Body of pancreas (tissue), 4 donors: Measurements from ENCODE around the gene TMEM82. TPM values are rescaled to one million over a fixed set of nuclear protein-coding genes. Genes with fewer than 3 reads are reported as not detected.

Experiments
- ATAC-seq: fragments of 150-250 bp; one replicate; pipeline ENCODE4 v1.9.1; 2016
- DNase-seq, 4 donors: peaks; one replicate each; pipeline ENCODE4 v3.0.0-alpha.2; 2019
- H3K27ac ChIP-seq, 4 donors: fragments of 200-600 bp; sonication (generic); 1 replicate in 3 of 4; 2 replicates in 1 of 4; pipeline versions ENCODE4 v1.5.1 to v1.6.1; 2016 to 2019; ENCODE audit warnings: mild to moderate bottlenecking in 1 of 4, mixed read lengths in 1 of 4, moderate library complexity in 1 of 4
- H3K27me3 ChIP-seq, 2 donors: fragments of 200-600 bp; sonication (generic); one replicate each; pipeline ENCODE4 v1.6.0; 2016; ENCODE audit warnings: mild to moderate bottlenecking in 1 of 2
- H3K36me3 ChIP-seq, 2 donors: fragments of 200-600 bp; sonication (generic); replicated peaks in 1 of 2; 2 replicates each; pipeline ENCODE4 v1.5.1; 2016; ENCODE audit warnings: low read depth in 2 of 2; ENCODE audit not compliant: insufficient read depth in 1 of 2
- H3K4me1 ChIP-seq: fragments of 200-600 bp; sonication (generic); one replicate; pipeline ENCODE4 v1.6.0; 2016
- H3K4me3 ChIP-seq, 2 donors: fragments of 200-600 bp; sonication (generic); 1 replicate in 1 of 2; 2 replicates in 1 of 2; pipeline ENCODE4 v1.5.1; 2016 to 2019
- H3K9me3 ChIP-seq, 3 donors: fragments of 200-600 bp; sonication (generic); 1 replicate in 2 of 3; 2 replicates in 1 of 3; pipeline ENCODE4 v1.5.1; 2016
- CTCF ChIP-seq, 7 experiments: fragments of 450-650 bp in 4 of 7; fragments of 200-600 bp in 3 of 7; sonication (generic) in 3 of 7; IDR thresholded peaks; one replicate each; pipeline ENCODE4 v1.5.1; 2016 to 2019; ENCODE audit warnings: antibody characterized with exemption in 7 of 7
- POLR2A ChIP-seq, 3 donors: fragments of 450-650 bp; IDR thresholded peaks; one replicate each; pipeline ENCODE4 v1.6.1; 2016; ENCODE audit warnings: antibody characterized with exemption in 3 of 3, mild to moderate bottlenecking in 2 of 3
- WGBS, 2 donors: methylation state at CpG; one replicate each; pipeline ENCODE4 v1.1.5; 2017; 5-methylcytosine and 5-hydroxymethylcytosine counted together
- intact Hi-C: fragments of 100-400 bp; cut with DNase I; formaldehyde crosslinking; loops from one replicate; pipeline ENCODE4 v1.15.1; 2023
- total RNA-seq, 2 donors: library from RNA; depleted of rRNA; stranded (reverse); fragments of >200 nt; gene quantifications; one replicate each; pipeline ENCODE4 v1.1.0, GENCODE V29; 2016

The TMEM82 gene
- total RNA-seq, 2 donors from 2014 or later = not detected

DNA sequence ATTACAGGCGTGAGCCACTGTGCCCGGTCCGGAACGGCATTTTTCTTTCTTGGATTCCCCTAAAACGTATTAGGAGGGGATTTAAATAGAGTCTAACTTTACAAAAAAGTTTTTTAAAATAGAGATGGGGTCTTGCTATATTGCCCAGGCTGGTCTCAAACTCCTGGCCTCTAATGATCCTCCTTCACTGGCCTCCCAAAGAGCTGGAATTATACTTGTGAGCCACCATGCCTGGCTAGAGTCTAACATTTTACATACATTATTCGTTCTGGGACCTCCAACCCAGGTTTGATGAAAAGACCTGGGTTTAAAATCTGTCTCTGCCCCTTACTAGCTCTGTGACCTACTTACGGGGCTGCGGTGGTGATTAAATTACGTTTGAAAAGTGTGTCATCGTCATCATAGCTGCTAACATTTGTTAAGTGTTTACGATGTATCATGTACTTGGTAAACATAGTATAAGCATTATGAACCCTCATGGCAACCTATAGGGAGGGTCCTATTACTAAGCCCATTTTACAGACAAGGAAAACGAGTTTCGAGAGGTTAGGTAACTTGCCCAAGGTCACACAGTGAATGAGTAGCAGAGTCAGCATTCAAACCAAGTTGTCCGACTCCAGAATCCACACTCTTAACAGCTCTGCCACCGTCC lies 33.7 kb upstream of the TMEM82 start:
- Histone ChIP-seq H3K4me1 (peaks cover 4% of the 10 kb centered on the region), H3K4me3 (no peak overlapping the region), H3K27me3 (no peaks in the 10 kb centered on the region), H3K27ac (no peak overlapping the region), H3K9me3 (no peaks in the 10 kb centered on the region), H3K36me3 (no peaks in the 10 kb centered on the region)
- DNase-seq (no peak), ATAC-seq (no peak)
- WGBS, 2 donors = 88 to 92% methylated on average over 14 to 15 of the region's 15 CpGs
- intact Hi-C loops = no loop called here
- no peak for TF ChIP-seq CTCF (IDR thresholded peaks at IDR 0.05)
- TF ChIP-seq POLR2A (IDR thresholded peaks at IDR 0.05) = no peak

DNA sequence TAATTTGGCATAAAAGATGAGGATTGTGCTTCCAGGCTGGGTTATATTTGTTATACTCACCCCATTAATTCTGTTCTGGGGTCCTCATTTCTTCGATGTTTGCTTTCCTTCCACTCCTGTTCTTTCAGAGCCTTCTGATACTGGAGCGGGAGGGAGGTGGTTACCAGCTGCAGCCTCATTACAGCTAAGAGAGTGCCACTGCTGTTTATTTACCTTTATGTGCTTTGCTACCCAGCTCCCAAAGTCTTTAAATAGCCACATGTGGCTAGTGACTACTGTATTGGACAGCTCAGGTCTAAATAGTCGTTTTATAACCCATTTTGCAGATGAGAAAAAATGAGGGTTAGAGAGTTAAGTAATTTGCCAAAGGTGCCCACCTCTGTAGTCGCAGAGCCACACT lies 33.1 kb upstream of the TMEM82 start:
- intact Hi-C loops = no loop called here
- Histone ChIP-seq H3K27me3 (no peaks in the 10 kb centered on the region), H3K36me3 (no peaks in the 10 kb centered on the region), H3K4me3 (no peak overlapping the region), H3K27ac (no peak overlapping the region), H3K9me3 (no peaks in the 10 kb centered on the region), H3K4me1 (no peaks in the 10 kb centered on the region)
- TF ChIP-seq CTCF (IDR thresholded peaks at IDR 0.05) (no peak), POLR2A (IDR thresholded peaks at IDR 0.05) (no peak)
- no peak for DNase-seq
- 88 to 90% methylated on average over 4 of the region's 4 CpGs for WGBS, 2 donors
- ATAC-seq = peak; percentile 18

DNA sequence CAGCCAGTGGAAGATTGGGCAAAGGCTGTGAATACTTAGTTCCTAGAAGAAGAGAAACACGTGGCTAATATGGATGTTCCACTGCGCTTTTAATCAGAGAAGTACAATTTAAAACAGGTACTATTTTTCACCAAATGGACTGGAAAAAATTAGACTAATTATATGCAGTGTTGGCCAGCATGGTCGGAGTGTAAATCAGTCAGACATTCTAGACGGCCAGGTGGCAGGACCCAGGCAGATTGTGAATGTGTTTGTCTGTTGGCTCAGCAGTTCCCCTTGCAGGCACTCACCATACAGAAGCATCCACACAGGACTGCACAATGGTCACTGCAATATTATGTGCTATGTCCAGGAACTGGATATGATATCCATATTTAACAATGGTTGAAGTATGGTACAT lies 30.1 kb upstream of the TMEM82 start:
- H3K36me3 ChIP-seq = peaks cover 0 to 6% of the 10 kb centered on the region in 2 donors
- 62 to 71% methylated on average over 4 of the region's 4 CpGs for WGBS, 2 donors
- DNase-seq (no peak), ATAC-seq (no peak)
- H3K4me3 ChIP-seq = no peak overlapping the region
- no peaks in the 10 kb centered on the region for H3K4me1 ChIP-seq
- intact Hi-C loops = no loop called here
- no peaks in the 10 kb centered on the region for H3K27me3 ChIP-seq
- TF ChIP-seq POLR2A (IDR thresholded peaks at IDR 0.05) = no peak
- TF ChIP-seq CTCF (IDR thresholded peaks at IDR 0.05) = no peak
- no peaks in the 10 kb centered on the region for H3K9me3 ChIP-seq
- no peak overlapping the region for H3K27ac ChIP-seq

- Histone ChIP-seq H3K9me3 (no peaks in the 10 kb centered on the region), H3K27me3 (no peaks in the 10 kb centered on the region), H3K36me3 (peaks cover 0 to 9% of the 10 kb centered on the region in 2 donors), H3K4me1 (no peaks in the 10 kb centered on the region), H3K4me3 (no peak overlapping the region), H3K27ac (no peak overlapping the region)
- ATAC-seq (no peak), DNase-seq (no peak)
- no peak for TF ChIP-seq POLR2A (IDR thresholded peaks at IDR 0.05)
- TF ChIP-seq CTCF (IDR thresholded peaks at IDR 0.05) = no peak
- intact Hi-C loops = no loop called here
- WGBS, 2 donors = 74 to 87% methylated on average over 3 to 4 of the region's 4 CpGs
These were observed 27.7 kb upstream of the TMEM82 start for GRCh38 chr1:15714406-15715136.
